ENCODE measurements around the gene MXRA7.

MXRA7 gene

GRCh38 chr17:76682296-76682695 lies 28.5 kb downstream of the MXRA7 start:
- FAIRE-seq (no peak), DNase-seq (ENCODE audit: insufficient read length, low spot score) (no peak)
- TF ChIP-seq POU2F2 (IDR thresholded peaks at IDR 0.05; ENCODE audit: low read depth, low read length) (no peak), PAX5 (IDR thresholded peaks at IDR 0.05; ENCODE audit: insufficient read depth, low read length, severe bottlenecking) (no peak), POLR2A (IDR thresholded peaks at IDR 0.05; ENCODE audit: low read depth, low read length) (no peak), SPI1 (IDR thresholded peaks at IDR 0.05; ENCODE audit: low read depth, low read length) (no peak), TAF1 (IDR thresholded peaks at IDR 0.05; ENCODE audit: low read depth, low read length) (no peak), POLR2AphosphoS5 (IDR thresholded peaks at IDR 0.05; ENCODE audit: low read depth, low read length) (no peak)

GRCh38 chr17:76681222-76682137 lies 29.3 kb downstream of the MXRA7 start:
- no peak for TF ChIP-seq PAX5 (IDR thresholded peaks at IDR 0.05; ENCODE audit: insufficient read depth, low read length, severe bottlenecking)
- TF ChIP-seq POLR2A (IDR thresholded peaks at IDR 0.05; ENCODE audit: low read depth, low read length): no peak
- TF ChIP-seq POLR2AphosphoS5 (IDR thresholded peaks at IDR 0.05; ENCODE audit: low read depth, low read length): no peak
- no peak for TF ChIP-seq TAF1 (IDR thresholded peaks at IDR 0.05; ENCODE audit: low read depth, low read length)
- no peak for TF ChIP-seq POU2F2 (IDR thresholded peaks at IDR 0.05; ENCODE audit: low read depth, low read length)
- FAIRE-seq (peak; percentile 81), DNase-seq (ENCODE audit: insufficient read length, low spot score) (peak; percentile 67)

GRCh38 chr17:76679239-76679638 lies 31.5 kb downstream of the MXRA7 start:
- TF ChIP-seq PAX5 (IDR thresholded peaks at IDR 0.05; ENCODE audit: insufficient read depth, low read length, severe bottlenecking) (no peak), TAF1 (IDR thresholded peaks at IDR 0.05; ENCODE audit: low read depth, low read length) (no peak), POU2F2 (IDR thresholded peaks at IDR 0.05; ENCODE audit: low read depth, low read length) (no peak), POLR2AphosphoS5 (IDR thresholded peaks at IDR 0.05; ENCODE audit: low read depth, low read length) (no peak), SPI1 (IDR thresholded peaks at IDR 0.05; ENCODE audit: low read depth, low read length) (no peak), POLR2A (IDR thresholded peaks at IDR 0.05; ENCODE audit: low read depth, low read length) (no peak)
- DNase-seq (ENCODE audit: insufficient read length, low spot score) (no peak), FAIRE-seq (no peak)

- DNase-seq (ENCODE audit: insufficient read length, low spot score): no peak
- no peak for FAIRE-seq
- no peak for TF ChIP-seq POU2F2 (IDR thresholded peaks at IDR 0.05; ENCODE audit: low read depth, low read length)
- no peak for TF ChIP-seq POLR2A (IDR thresholded peaks at IDR 0.05; ENCODE audit: low read depth, low read length)
- no peak for TF ChIP-seq TAF1 (IDR thresholded peaks at IDR 0.05; ENCODE audit: low read depth, low read length)
- no peak for TF ChIP-seq PAX5 (IDR thresholded peaks at IDR 0.05; ENCODE audit: insufficient read depth, low read length, severe bottlenecking)
- no peak for TF ChIP-seq SPI1 (IDR thresholded peaks at IDR 0.05; ENCODE audit: low read depth, low read length)
- TF ChIP-seq POLR2AphosphoS5 (IDR thresholded peaks at IDR 0.05; ENCODE audit: low read depth, low read length): no peak
Measured at GRCh38 chr17:76678330-76678729, 32.4 kb downstream of the MXRA7 start.

- FAIRE-seq: no peak
- TF ChIP-seq POLR2A (IDR thresholded peaks at IDR 0.05; ENCODE audit: low read depth, low read length): no peak
- no peak for TF ChIP-seq POLR2AphosphoS5 (IDR thresholded peaks at IDR 0.05; ENCODE audit: low read depth, low read length)
- TF ChIP-seq SPI1 (IDR thresholded peaks at IDR 0.05; ENCODE audit: low read depth, low read length): no peak
- TF ChIP-seq PAX5 (IDR thresholded peaks at IDR 0.05; ENCODE audit: insufficient read depth, low read length, severe bottlenecking): no peak
- no peak for DNase-seq (ENCODE audit: insufficient read length, low spot score)
Measured at GRCh38 chr17:76677406-76677805, 33.4 kb downstream of the MXRA7 start.

GRCh38 chr17:76676629-76677028 lies 34.1 kb downstream of the MXRA7 start:
- no peak for DNase-seq (ENCODE audit: insufficient read length, low spot score)
- FAIRE-seq: no peak
- no peak for TF ChIP-seq POU2F2 (IDR thresholded peaks at IDR 0.05; ENCODE audit: low read depth, low read length)
- TF ChIP-seq SPI1 (IDR thresholded peaks at IDR 0.05; ENCODE audit: low read depth, low read length): no peak
- TF ChIP-seq TAF1 (IDR thresholded peaks at IDR 0.05; ENCODE audit: low read depth, low read length): no peak
- no peak for TF ChIP-seq POLR2A (IDR thresholded peaks at IDR 0.05; ENCODE audit: low read depth, low read length)
- TF ChIP-seq POLR2AphosphoS5 (IDR thresholded peaks at IDR 0.05; ENCODE audit: low read depth, low read length): no peak
- no peak for TF ChIP-seq PAX5 (IDR thresholded peaks at IDR 0.05; ENCODE audit: insufficient read depth, low read length, severe bottlenecking)

GRCh38 chr17:76675648-76676047 lies 35.1 kb downstream of the MXRA7 start:
- no peak for DNase-seq (ENCODE audit: insufficient read length, low spot score)
- no peak for FAIRE-seq
- TF ChIP-seq POLR2A (IDR thresholded peaks at IDR 0.05; ENCODE audit: low read depth, low read length) (no peak), POLR2AphosphoS5 (IDR thresholded peaks at IDR 0.05; ENCODE audit: low read depth, low read length) (no peak), SPI1 (IDR thresholded peaks at IDR 0.05; ENCODE audit: low read depth, low read length) (no peak), PAX5 (IDR thresholded peaks at IDR 0.05; ENCODE audit: insufficient read depth, low read length, severe bottlenecking) (no peak), TAF1 (IDR thresholded peaks at IDR 0.05; ENCODE audit: low read depth, low read length) (no peak), POU2F2 (IDR thresholded peaks at IDR 0.05; ENCODE audit: low read depth, low read length) (no peak)

GRCh38 chr17:76674600-76674999 lies 36.2 kb downstream of the MXRA7 start:
- FAIRE-seq (no peak), DNase-seq (ENCODE audit: insufficient read length, low spot score) (no peak)
- no peak for TF ChIP-seq PAX5 (IDR thresholded peaks at IDR 0.05; ENCODE audit: insufficient read depth, low read length, severe bottlenecking)
- TF ChIP-seq POLR2A (IDR thresholded peaks at IDR 0.05; ENCODE audit: low read depth, low read length): no peak
- no peak for TF ChIP-seq POLR2AphosphoS5 (IDR thresholded peaks at IDR 0.05; ENCODE audit: low read depth, low read length)
- TF ChIP-seq TAF1 (IDR thresholded peaks at IDR 0.05; ENCODE audit: low read depth, low read length): no peak
- no peak for TF ChIP-seq POU2F2 (IDR thresholded peaks at IDR 0.05; ENCODE audit: low read depth, low read length)
- TF ChIP-seq SPI1 (IDR thresholded peaks at IDR 0.05; ENCODE audit: low read depth, low read length): no peak

GRCh38 chr17:76673729-76674128 lies 37.0 kb downstream of the MXRA7 start:
- FAIRE-seq (no peak), DNase-seq (ENCODE audit: insufficient read length, low spot score) (no peak)
- TF ChIP-seq POU2F2 (IDR thresholded peaks at IDR 0.05; ENCODE audit: low read depth, low read length) (no peak), PAX5 (IDR thresholded peaks at IDR 0.05; ENCODE audit: insufficient read depth, low read length, severe bottlenecking) (no peak), POLR2AphosphoS5 (IDR thresholded peaks at IDR 0.05; ENCODE audit: low read depth, low read length) (no peak), TAF1 (IDR thresholded peaks at IDR 0.05; ENCODE audit: low read depth, low read length) (no peak)

All from GM12891 (cell line).